Smooth muscle cell (in vitro differentiated cells): Measurements from ENCODE around the gene BPIFB1. TPM values are rescaled to one million over a fixed set of nuclear protein-coding genes. Genes with fewer than 3 reads are reported as not detected.
A peak's percentile ranks its signal among the peaks of the same experiment; 100 is the strongest.

Source experiments
- DNase-seq: peaks from one replicate; lab custom pipeline; 2025; ENCODE audit not compliant: unreplicated experiment; lab: John Stamatoyannopoulos, UW
- H2AFZ ChIP-seq: fragments of 200-600 bp; sonication (generic); 2 replicates; pipeline ENCODE4 v1.6.0; 2016; ENCODE audit warnings: antibody characterized with exemption, low read depth, mild to moderate bottlenecking
- H3F3A ChIP-seq: fragments of 200-600 bp; sonication (generic); 2 replicates; pipeline ENCODE4 v1.6.0; 2017; ENCODE audit warnings: antibody characterized with exemption, low read depth
- H3K27ac ChIP-seq: fragments of 200-600 bp; sonication (generic); 2 replicates; pipeline ENCODE4 v1.5.1; 2016; ENCODE audit warnings: low read depth, mild to moderate bottlenecking
- H3K27me3 ChIP-seq: fragments of 200-600 bp; sonication (generic); 2 replicates; pipeline ENCODE4 v1.6.1; 2016; ENCODE audit warnings: low read depth, mild to moderate bottlenecking
- H3K36me3 ChIP-seq: fragments of 200-600 bp; sonication (generic); 2 replicates; pipeline ENCODE4 v1.5.1; 2016; ENCODE audit warnings: low read depth
- H3K4me1 ChIP-seq: fragments of 200-600 bp; sonication (generic); 2 replicates; pipeline ENCODE4 v1.5.1; 2016; ENCODE audit warnings: low read depth
- H3K4me2 ChIP-seq: fragments of 200-600 bp; sonication (generic); 2 replicates; pipeline ENCODE4 v1.6.0; 2016; ENCODE audit warnings: mild to moderate bottlenecking
- H3K4me3 ChIP-seq: fragments of 200-600 bp; sonication (generic); 2 replicates; pipeline ENCODE4 v1.5.1; 2016; ENCODE audit warnings: mild to moderate bottlenecking
- H3K79me2 ChIP-seq: fragments of 200-600 bp; sonication (generic); 2 replicates; pipeline ENCODE4 v1.6.0; 2016; ENCODE audit warnings: low read depth, mild to moderate bottlenecking
- H3K9ac ChIP-seq: fragments of 200-600 bp; sonication (generic); 2 replicates; pipeline ENCODE4 v1.6.0; 2016; ENCODE audit warnings: low read depth
- H3K9me3 ChIP-seq: fragments of 200-600 bp; sonication (generic); replicated peaks from 2 replicates; pipeline ENCODE4 v1.5.1; 2016; ENCODE audit warnings: low read depth
- H4K20me1 ChIP-seq: fragments of 200-600 bp; sonication (generic); 2 replicates; pipeline ENCODE4 v1.6.0; 2016; ENCODE audit warnings: low read depth
- WGBS: methylation state at CpG from one replicate; pipeline ENCODE4 v1.1.7; 2016; ENCODE audit warnings: low lambda C conversion rate; 5-methylcytosine and 5-hydroxymethylcytosine counted together
- polyA plus RNA-seq: library from polyadenylated mRNA; unstranded; fragments of >200 nt; fragmentation: Nextera tagmentation; extraction: Ambion mirVana; gene quantifications from 2 replicates; pipeline ENCODE4 v1.2.1, GENCODE V29; 2016
- total RNA-seq: library from RNA; depleted of rRNA; stranded (reverse); fragments of >200 nt; gene quantifications from 2 replicates; pipeline ENCODE4 v1.2.3, GENCODE V29; 2014
- TF ChIP-seq, protein P1 (sequence below): fragments of 200-600 bp; sonication (generic); IDR thresholded peaks from 2 replicates; pipeline ENCODE4 v1.5.1; 2017; ENCODE audit warnings: borderline replicate concordance, mild to moderate bottlenecking, antibody characterized with exemption; ENCODE audit not compliant: insufficient read depth, poor library complexity, severe bottlenecking

The BPIFB1 gene
- total and polyA plus RNA-seq, 2 experiments from 2014 or later = not detected

DNA sequence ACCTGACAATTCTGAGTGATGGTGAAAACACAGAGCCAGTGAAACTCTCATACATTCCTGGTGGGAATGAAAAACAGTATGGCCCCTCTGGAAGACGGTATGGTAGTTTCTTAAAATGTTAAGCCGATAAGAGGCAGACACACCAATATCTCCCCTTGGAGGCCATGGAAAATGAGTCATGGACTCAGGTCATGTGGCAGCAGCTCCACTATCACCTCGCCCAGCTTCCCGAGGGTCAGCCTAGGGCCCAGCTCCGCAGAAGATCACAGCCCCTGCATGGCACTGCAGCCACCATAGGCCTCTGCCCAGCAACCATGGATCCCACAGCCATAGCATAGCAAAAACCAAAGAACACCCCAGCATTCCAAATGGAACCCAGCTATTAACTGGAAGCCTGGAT is 25.8 kb upstream of the BPIFB1 start:
- Histone ChIP-seq H3K4me1 (no peaks in the 10 kb centered on the region), H3K27me3 (peaks cover 18% of the 10 kb centered on the region), H3K4me2 (no peak overlapping the region), H4K20me1 (no peaks in the 10 kb centered on the region), H3K27ac (no peak overlapping the region), H3K79me2 (no peaks in the 10 kb centered on the region), H3K9ac (no peak overlapping the region), H2AFZ (no peak overlapping the region), H3F3A (no peaks in the 10 kb centered on the region), H3K4me3 (no peak overlapping the region), H3K9me3 (no peaks in the 10 kb centered on the region), H3K36me3 (no peaks in the 10 kb centered on the region)
- DNase-seq = no peak
- TF ChIP-seq, protein P1, sequence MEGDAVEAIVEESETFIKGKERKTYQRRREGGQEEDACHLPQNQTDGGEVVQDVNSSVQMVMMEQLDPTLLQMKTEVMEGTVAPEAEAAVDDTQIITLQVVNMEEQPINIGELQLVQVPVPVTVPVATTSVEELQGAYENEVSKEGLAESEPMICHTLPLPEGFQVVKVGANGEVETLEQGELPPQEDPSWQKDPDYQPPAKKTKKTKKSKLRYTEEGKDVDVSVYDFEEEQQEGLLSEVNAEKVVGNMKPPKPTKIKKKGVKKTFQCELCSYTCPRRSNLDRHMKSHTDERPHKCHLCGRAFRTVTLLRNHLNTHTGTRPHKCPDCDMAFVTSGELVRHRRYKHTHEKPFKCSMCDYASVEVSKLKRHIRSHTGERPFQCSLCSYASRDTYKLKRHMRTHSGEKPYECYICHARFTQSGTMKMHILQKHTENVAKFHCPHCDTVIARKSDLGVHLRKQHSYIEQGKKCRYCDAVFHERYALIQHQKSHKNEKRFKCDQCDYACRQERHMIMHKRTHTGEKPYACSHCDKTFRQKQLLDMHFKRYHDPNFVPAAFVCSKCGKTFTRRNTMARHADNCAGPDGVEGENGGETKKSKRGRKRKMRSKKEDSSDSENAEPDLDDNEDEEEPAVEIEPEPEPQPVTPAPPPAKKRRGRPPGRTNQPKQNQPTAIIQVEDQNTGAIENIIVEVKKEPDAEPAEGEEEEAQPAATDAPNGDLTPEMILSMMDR = no peak
- 77% methylated on average over 5 of the region's 5 CpGs for WGBS

DNA sequence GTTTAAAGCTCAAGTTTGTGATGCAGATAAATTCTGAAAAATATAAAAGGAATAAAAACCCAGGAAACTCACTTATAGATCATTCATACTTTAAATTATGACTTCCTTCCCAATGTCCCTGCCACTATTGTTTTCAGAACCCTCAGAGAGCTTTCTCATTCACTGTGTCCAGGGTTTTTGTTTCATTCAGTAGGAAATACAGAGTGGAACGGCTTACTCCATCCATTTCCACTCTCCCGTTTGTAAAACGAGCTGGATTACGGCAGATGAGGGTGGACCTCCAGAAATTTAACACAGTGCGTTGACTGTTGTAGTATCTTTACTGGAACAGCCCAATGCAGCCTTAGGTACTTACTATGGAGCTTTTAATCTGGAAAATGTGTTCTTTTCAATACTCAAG is 23.6 kb upstream of the BPIFB1 start:
- no peaks in the 10 kb centered on the region for H3F3A ChIP-seq
- no peak overlapping the region for H3K9ac ChIP-seq
- no peak for DNase-seq
- no peaks in the 10 kb centered on the region for H3K79me2 ChIP-seq
- H3K9me3 ChIP-seq = no peaks in the 10 kb centered on the region
- no peaks in the 10 kb centered on the region for H3K4me1 ChIP-seq
- TF ChIP-seq, protein P1 = no peak
- no peak overlapping the region for H3K27ac ChIP-seq
- 88% methylated on average over 5 of the region's 5 CpGs for WGBS
- no peak overlapping the region for H2AFZ ChIP-seq
- no peaks in the 10 kb centered on the region for H3K36me3 ChIP-seq
- no peak overlapping the region for H3K4me3 ChIP-seq
- no peak overlapping the region for H3K4me2 ChIP-seq
- H3K27me3 ChIP-seq = peaks cover 18% of the 10 kb centered on the region
- no peaks in the 10 kb centered on the region for H4K20me1 ChIP-seq

DNA sequence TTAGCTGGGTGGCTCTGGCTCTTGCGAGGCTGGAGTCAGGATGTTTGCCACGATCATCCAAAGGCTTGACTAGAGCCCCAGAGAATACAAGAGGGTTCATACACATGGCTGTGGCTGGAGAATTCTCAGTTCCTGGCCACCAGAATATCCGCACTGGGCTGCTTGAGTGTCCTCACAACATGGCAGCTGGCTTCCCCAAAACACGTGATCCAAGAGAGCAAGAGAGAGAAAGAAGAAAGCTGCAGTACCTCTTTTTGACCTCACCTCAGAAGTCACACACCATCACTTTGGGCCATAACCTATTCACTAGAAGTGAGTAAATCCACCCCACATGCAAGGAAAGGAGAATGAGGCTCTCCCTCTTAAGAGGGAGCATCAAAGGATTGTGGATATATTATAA is 21.5 kb upstream of the BPIFB1 start:
- no peak overlapping the region for H3K4me3 ChIP-seq
- H3K4me1 ChIP-seq = no peaks in the 10 kb centered on the region
- DNase-seq = no peak
- H3F3A ChIP-seq = no peaks in the 10 kb centered on the region
- TF ChIP-seq, protein P1 = no peak
- 81% methylated on average over 4 of the region's 4 CpGs for WGBS
- H3K36me3 ChIP-seq = no peaks in the 10 kb centered on the region
- H3K79me2 ChIP-seq = no peaks in the 10 kb centered on the region
- no peak overlapping the region for H3K27ac ChIP-seq
- no peaks in the 10 kb centered on the region for H3K9me3 ChIP-seq
- no peak overlapping the region for H3K9ac ChIP-seq
- no peak overlapping the region for H2AFZ ChIP-seq
- no peaks in the 10 kb centered on the region for H4K20me1 ChIP-seq
- H3K27me3 ChIP-seq = peaks cover 25% of the 10 kb centered on the region
- no peak overlapping the region for H3K4me2 ChIP-seq

DNA sequence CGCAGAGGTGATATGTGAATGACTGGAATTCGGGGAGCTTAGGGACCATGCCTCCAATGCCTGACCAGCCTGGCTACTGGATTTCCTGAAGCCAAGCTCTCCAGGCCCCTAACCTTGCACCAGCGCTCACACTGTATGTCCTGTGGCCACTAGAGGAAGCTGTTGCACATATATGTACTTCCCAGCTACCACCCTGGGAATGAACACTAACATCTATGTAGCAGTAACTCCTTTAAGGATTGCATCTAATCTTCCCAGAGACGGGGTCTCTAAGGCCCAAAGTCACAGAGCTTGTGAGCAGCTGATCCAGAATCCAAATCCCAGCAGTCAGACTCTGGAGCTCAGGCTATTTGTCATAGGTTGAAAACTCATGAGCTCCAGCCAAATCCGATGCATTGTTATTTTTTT is 20.4 kb upstream of the BPIFB1 start:
- Histone ChIP-seq H3K36me3 (no peaks in the 10 kb centered on the region), H3K9ac (no peak overlapping the region), H3K4me1 (no peaks in the 10 kb centered on the region), H3F3A (no peaks in the 10 kb centered on the region), H3K4me2 (no peak overlapping the region), H3K27ac (no peak overlapping the region), H2AFZ (no peak overlapping the region), H3K27me3 (peaks cover 26% of the 10 kb centered on the region), H4K20me1 (no peaks in the 10 kb centered on the region), H3K4me3 (no peak overlapping the region), H3K9me3 (no peaks in the 10 kb centered on the region), H3K79me2 (no peaks in the 10 kb centered on the region)
- WGBS = 43% methylated on average over 5 of the region's 5 CpGs
- DNase-seq = no peak
- TF ChIP-seq, protein P1 = peak; percentile 71
